ENCODE measurements around the gene APOC4. TPM values are rescaled to one million over a fixed set of nuclear protein-coding genes. Genes with fewer than 3 reads are reported as not detected.
"Not testable (repeated sequence)": the region's sequence is repeated elsewhere in the genome, so short reads cannot be mapped to it uniquely, and the experiment has no call there.

Gene APOC4
- total and polyA plus RNA-seq, 8 donors, result 0.33 TPM; not detected in 7

- WGBS, 5 donors, result 3 to 9% (median 5%) methylated on average over 24 to 28 of the region's 28 CpGs
- H3K4me3 ChIP-seq, result peak within 1 kb of the TSS; percentile 46 to 52 (median 49)
- H3K4me1 ChIP-seq, result peaks cover 12 to 35% (median 20%) of the 10 kb centered on the region in 4 donors
- peak within 1 kb of the TSS in 4 of 5 donors; percentile 56 to 61 (median 58) for H3K27ac ChIP-seq
- H3K9me3 ChIP-seq; intact Hi-C loops (cut with DNase I; ENCODE audit: low total_unique reads); H3K36me3 ChIP-seq: not testable (repeated sequence)
- peak; percentile 86 to 96 for DNase-seq
- H3K27me3 ChIP-seq, result peaks cover 0 to 28% (median 0%) of the 10 kb centered on the region in 3 donors
These were observed 27.4 kb upstream of the APOC4 start, which contains the start of gene APOC1 for GRCh38 chr19:44914433-44915206. Gene APOC1, plus strand, starts transcription at chr19:44914608. Its CDS starts 284 bp downstream, at chr19:44914892.

GRCh38 chr19:44924243-44924725 lies 17.8 kb upstream of the APOC4 start:
- peaks cover 0 to 4% (median 0%) of the 10 kb centered on the region in 3 donors for H3K27me3 ChIP-seq
- intact Hi-C loops (cut with DNase I; ENCODE audit: low total_unique reads), result no loop called here
- TF ChIP-seq EP300 (IDR thresholded peaks at IDR 0.05) (no peak), POLR2AphosphoS5 (IDR thresholded peaks at IDR 0.05) (no peak), POLR2A (IDR thresholded peaks at IDR 0.05) (no peak)
- H3K36me3 ChIP-seq, result no peaks in the 10 kb centered on the region
- DNase-seq, result no peak
- H3K27ac ChIP-seq, result peak overlapping the region in 4 of 5 donors; percentile 44 to 72 (median 62)
- no peak overlapping the region for H3K4me3 ChIP-seq
- H3K4me1 ChIP-seq, result peaks cover 5 to 37% (median 15%) of the 10 kb centered on the region in 4 donors
- 52 to 64% (median 56%) methylated on average over 8 of the region's 8 CpGs for WGBS, 5 donors
- H3K9me3 ChIP-seq, result no peaks in the 10 kb centered on the region

- H3K4me1 ChIP-seq, result peaks cover 5 to 37% (median 15%) of the 10 kb centered on the region in 4 donors
- H3K36me3 ChIP-seq, result no peaks in the 10 kb centered on the region
- DNase-seq, result peak; percentile 52 to 80
- H3K4me3 ChIP-seq, result no peak overlapping the region
- peak overlapping the region; percentile 44 to 72 (median 58) for H3K27ac ChIP-seq
- peaks cover 0 to 4% (median 0%) of the 10 kb centered on the region in 3 donors for H3K27me3 ChIP-seq
- H3K9me3 ChIP-seq, result no peaks in the 10 kb centered on the region
- intact Hi-C loops (cut with DNase I; ENCODE audit: low total_unique reads), result no loop called here
- TF ChIP-seq CTCF (IDR thresholded peaks at IDR 0.05), result no peak
- peak in 1 of 3 donors; percentile 50 for TF ChIP-seq POLR2AphosphoS5 (IDR thresholded peaks at IDR 0.05)
- 28 to 59% (median 52%) methylated on average over 8 of the region's 8 CpGs for WGBS, 5 donors
These were observed 16.7 kb upstream of the APOC4 start for GRCh38 chr19:44925114-44925891.

GRCh38 chr19:44926245-44927077 lies 15.6 kb upstream of the APOC4 start:
- intact Hi-C loops (cut with DNase I; ENCODE audit: low total_unique reads); H3K36me3 ChIP-seq; H3K9me3 ChIP-seq; H3K27me3 ChIP-seq; DNase-seq: not testable (repeated sequence)
- Histone ChIP-seq H3K27ac (peak overlapping the region in 3 of 5 donors; percentile 18 to 67 (median 43)), H3K4me3 (peak overlapping the region in 2 of 4 donors; percentile 13 to 24), H3K4me1 (peaks cover 5 to 37% (median 15%) of the 10 kb centered on the region in 4 donors)
- 34 to 63% (median 50%) methylated on average over 9 to 19 of the region's 19 CpGs for WGBS, 5 donors

- Histone ChIP-seq H3K9me3 (no peaks in the 10 kb centered on the region), H3K4me3 (no peak overlapping the region), H3K4me1 (peaks cover 5 to 37% (median 15%) of the 10 kb centered on the region in 4 donors), H3K27me3 (peaks cover 0 to 4% (median 0%) of the 10 kb centered on the region in 3 donors), H3K36me3 (no peaks in the 10 kb centered on the region), H3K27ac (peak overlapping the region in 3 of 5 donors; percentile 34 to 64 (median 43))
- intact Hi-C loops (cut with DNase I; ENCODE audit: low total_unique reads), result no loop called here
- no peak for DNase-seq
- WGBS, 5 donors, result 29 to 48% (median 40%) methylated on average over 5 of the region's 5 CpGs
- TF ChIP-seq POLR2A (IDR thresholded peaks at IDR 0.05) (no peak), CTCF (IDR thresholded peaks at IDR 0.05) (no peak), POLR2AphosphoS5 (IDR thresholded peaks at IDR 0.05) (no peak), EP300 (IDR thresholded peaks at IDR 0.05) (no peak)
These were observed 14.3 kb upstream of the APOC4 start for GRCh38 chr19:44927746-44928145.

Measured in stomach (tissue), 9 donors.